ENCODE results near the gene ADPRHL1. TPM values are rescaled to one million over a fixed set of nuclear protein-coding genes. Genes with fewer than 3 reads are reported as not detected.
A peak's percentile ranks its signal among the peaks of the same experiment; 100 is the strongest.
"Not testable (repeated sequence)": the region's sequence is repeated elsewhere in the genome, so short reads cannot be mapped to it uniquely, and the experiment has no call there.

The ADPRHL1 gene
- total RNA-seq, 2 donors from 2014 or later, result 1.8 to 1.9 TPM

- peaks cover 6% of the 10 kb centered on the region for H3K36me3 Mint-ChIP-seq
- no peaks in the 10 kb centered on the region for H3K4me1 Mint-ChIP-seq (ENCODE audit: low read depth in 2 of 2)
- H3K4me3 Mint-ChIP-seq, result no peak overlapping the region
- no peaks in the 10 kb centered on the region for H3K27me3 Mint-ChIP-seq
- DNase-seq (ENCODE audit: low spot score), result no peak
- ATAC-seq, result no peak
- H3K9me3 Mint-ChIP-seq, result no peaks in the 10 kb centered on the region
- no peak overlapping the region for H3K27ac Mint-ChIP-seq
Observed at GRCh38 chr13:113446488-113446854, 6.8 kb downstream of the ADPRHL1 start.

- DNase-seq (ENCODE audit: low spot score) (no peak), ATAC-seq (no peak)
- Mint-ChIP-seq H3K36me3 (peaks cover 6% of the 10 kb centered on the region), H3K27ac (no peak overlapping the region), H3K4me1 (ENCODE audit: low read depth in 2 of 2) (no peaks in the 10 kb centered on the region), H3K4me3 (no peak overlapping the region), H3K9me3 (no peaks in the 10 kb centered on the region), H3K27me3 (no peaks in the 10 kb centered on the region)
Observed at GRCh38 chr13:113445791-113446487, 7.3 kb downstream of the ADPRHL1 start.

GRCh38 chr13:113443991-113444390 lies 9.3 kb downstream of the ADPRHL1 start:
- no peak overlapping the region for H3K27ac Mint-ChIP-seq
- no peaks in the 10 kb centered on the region for H3K27me3 Mint-ChIP-seq
- peaks cover 6% of the 10 kb centered on the region for H3K36me3 Mint-ChIP-seq
- H3K4me3 Mint-ChIP-seq, result no peak overlapping the region
- H3K9me3 Mint-ChIP-seq, result no peaks in the 10 kb centered on the region
- DNase-seq (ENCODE audit: low spot score) (no peak), ATAC-seq (no peak)
- H3K4me1 Mint-ChIP-seq (ENCODE audit: low read depth in 2 of 2), result no peaks in the 10 kb centered on the region

GRCh38 chr13:113442985-113443362 lies 10.3 kb downstream of the ADPRHL1 start:
- ATAC-seq, result no peak
- no peak for DNase-seq (ENCODE audit: low spot score)
- H3K36me3 Mint-ChIP-seq, result peaks cover 6% of the 10 kb centered on the region
- no peak overlapping the region for H3K4me3 Mint-ChIP-seq
- no peaks in the 10 kb centered on the region for H3K9me3 Mint-ChIP-seq
- no peaks in the 10 kb centered on the region for H3K27me3 Mint-ChIP-seq
- no peak overlapping the region for H3K27ac Mint-ChIP-seq
- no peaks in the 10 kb centered on the region for H3K4me1 Mint-ChIP-seq (ENCODE audit: low read depth in 2 of 2)

- no peaks in the 10 kb centered on the region for H3K27me3 Mint-ChIP-seq
- no peak for ATAC-seq
- H3K9me3 Mint-ChIP-seq, result no peaks in the 10 kb centered on the region
- no peak for DNase-seq (ENCODE audit: low spot score)
- no peak overlapping the region for H3K27ac Mint-ChIP-seq
- H3K4me1 Mint-ChIP-seq (ENCODE audit: low read depth in 2 of 2), result no peaks in the 10 kb centered on the region
- no peak overlapping the region for H3K4me3 Mint-ChIP-seq
- peaks cover 6% of the 10 kb centered on the region for H3K36me3 Mint-ChIP-seq
Observed at GRCh38 chr13:113442354-113442984, 10.8 kb downstream of the ADPRHL1 start.

- ATAC-seq, result no peak
- no peak overlapping the region for H3K27ac Mint-ChIP-seq
- peak; percentile 12 for DNase-seq (ENCODE audit: low spot score)
Observed at GRCh38 chr13:113441661-113442060, 11.6 kb downstream of the ADPRHL1 start.

GRCh38 chr13:113437408-113438010 lies 15.8 kb downstream of the ADPRHL1 start:
- Mint-ChIP-seq H3K9me3 (no peaks in the 10 kb centered on the region), H3K27me3 (no peaks in the 10 kb centered on the region), H3K4me1 (ENCODE audit: low read depth in 2 of 2) (no peaks in the 10 kb centered on the region), H3K27ac (no peak overlapping the region), H3K4me3 (no peak overlapping the region), H3K36me3 (peaks cover 1% of the 10 kb centered on the region)
- ATAC-seq (peak in 1 of 2 donors; percentile 27), DNase-seq (ENCODE audit: low spot score) (peak; percentile 53)

More at GRCh38 chr13:113441661-113442060, 11.6 kb downstream of the ADPRHL1 start:
- no peaks in the 10 kb centered on the region for H3K4me1 Mint-ChIP-seq (ENCODE audit: low read depth in 2 of 2)
- no peak overlapping the region for H3K4me3 Mint-ChIP-seq
- peaks cover 6% of the 10 kb centered on the region for H3K36me3 Mint-ChIP-seq
- no peaks in the 10 kb centered on the region for H3K27me3 Mint-ChIP-seq
- no peaks in the 10 kb centered on the region for H3K9me3 Mint-ChIP-seq

- not testable (repeated sequence) for H3K27me3 Mint-ChIP-seq; ATAC-seq; H3K4me3 Mint-ChIP-seq; H3K36me3 Mint-ChIP-seq; H3K4me1 Mint-ChIP-seq (ENCODE audit: low read depth in 2 of 2); H3K9me3 Mint-ChIP-seq; H3K27ac Mint-ChIP-seq
- peak; percentile 8 for DNase-seq (ENCODE audit: low spot score)
Observed at GRCh38 chr13:113436866-113437265, 16.4 kb downstream of the ADPRHL1 start.

- H3K4me3 Mint-ChIP-seq; ATAC-seq; H3K27ac Mint-ChIP-seq; H3K4me1 Mint-ChIP-seq (ENCODE audit: low read depth in 2 of 2); H3K9me3 Mint-ChIP-seq; H3K27me3 Mint-ChIP-seq; H3K36me3 Mint-ChIP-seq: not testable (repeated sequence)
- peak; percentile 53 for DNase-seq (ENCODE audit: low spot score)
Observed at GRCh38 chr13:113435907-113436306, 17.4 kb downstream of the ADPRHL1 start.

GRCh38 chr13:113433391-113433916 lies 19.8 kb downstream of the ADPRHL1 start:
- H3K36me3 Mint-ChIP-seq, result no peaks in the 10 kb centered on the region
- peak; percentile 12 for DNase-seq (ENCODE audit: low spot score)
- H3K27me3 Mint-ChIP-seq, result no peaks in the 10 kb centered on the region
- no peaks in the 10 kb centered on the region for H3K9me3 Mint-ChIP-seq
- H3K4me1 Mint-ChIP-seq (ENCODE audit: low read depth in 2 of 2), result no peaks in the 10 kb centered on the region
- no peak overlapping the region for H3K27ac Mint-ChIP-seq
- H3K4me3 Mint-ChIP-seq, result no peak overlapping the region
- ATAC-seq, result no peak

GRCh38 chr13:113432506-113433270 lies 20.6 kb downstream of the ADPRHL1 start:
- ATAC-seq, result no peak
- no peak overlapping the region for H3K4me3 Mint-ChIP-seq
- no peaks in the 10 kb centered on the region for H3K9me3 Mint-ChIP-seq
- no peak overlapping the region for H3K27ac Mint-ChIP-seq
- no peaks in the 10 kb centered on the region for H3K36me3 Mint-ChIP-seq
- no peaks in the 10 kb centered on the region for H3K4me1 Mint-ChIP-seq (ENCODE audit: low read depth in 2 of 2)
- DNase-seq (ENCODE audit: low spot score), result peak; percentile 56
- H3K27me3 Mint-ChIP-seq, result no peaks in the 10 kb centered on the region

GRCh38 chr13:113431171-113431570 lies 22.1 kb downstream of the ADPRHL1 start:
- Mint-ChIP-seq H3K36me3 (no peaks in the 10 kb centered on the region), H3K4me1 (ENCODE audit: low read depth in 2 of 2) (no peaks in the 10 kb centered on the region), H3K27ac (no peak overlapping the region), H3K9me3 (no peaks in the 10 kb centered on the region), H3K4me3 (no peak overlapping the region), H3K27me3 (no peaks in the 10 kb centered on the region)
- DNase-seq (ENCODE audit: low spot score), result peak; percentile 50
- ATAC-seq, result no peak

GRCh38 chr13:113430378-113431110 lies 22.7 kb downstream of the ADPRHL1 start:
- DNase-seq (ENCODE audit: low spot score) (peak; percentile 34), ATAC-seq (no peak)
- Mint-ChIP-seq H3K4me1 (ENCODE audit: low read depth in 2 of 2) (no peaks in the 10 kb centered on the region), H3K9me3 (no peaks in the 10 kb centered on the region), H3K27ac (no peak overlapping the region), H3K4me3 (no peak overlapping the region), H3K36me3 (no peaks in the 10 kb centered on the region), H3K27me3 (no peaks in the 10 kb centered on the region)

Data from natural killer cell treated with Interleukin-12 subunit alpha and Interleukin-12 subunit beta and Interleukin-15 and Interleukin-18, amount 100 ng/mL, for 72 hours (primary cell).